K562 (cell line): Measurements from ENCODE around the gene HMGN3. TPM values are rescaled to one million over a fixed set of nuclear protein-coding genes. Genes with fewer than 3 reads are reported as not detected.
A peak's percentile ranks its signal among the peaks of the same experiment; 100 is the strongest.

Source experiments
- ATAC-seq: fragments of 200-7000 bp; cut with Tn5 transposase; 3 replicates; pipeline ENCODE4 v1.9.1; 2020; ENCODE audit warnings: moderate library complexity
- BruUV-seq: library from RNA; stranded (reverse); fragments of 400-500 nt; replicated peaks from 2 replicates; lab custom pipeline; 2021; lab: Mats Ljungman, UMichigan
- CTCF ChIA-PET: fragments of 300-600 bp; formaldehyde crosslinking; extraction: SDS; loops from one replicate; lab custom pipeline; 2021; ENCODE audit warnings: low intra/inter-chr PET ratio; lab: Yijun Ruan, JAX
- POLR2A ChIA-PET: fragments of 300-600, 350-650 bp; sonication (Branson Sonifier 250); formaldehyde crosslinking; extraction: SDS; loops from one replicate; lab custom pipeline; 2021; ENCODE audit warnings: antibody characterized with exemption, inconsistent platforms; lab: Yijun Ruan, JAX
- DNase-seq, 4 experiments: peaks; one replicate each; pipeline versions ENCODE4 v3.0.0 to v3.0.0-alpha.2; 2011 to 2018; ENCODE audit warnings: low spot score in 3 of 4, mixed read lengths in 3 of 4; ENCODE audit errors: extremely low read depth in 1 of 4
- FAIRE-seq: peaks from 2 replicates; lab custom pipeline; 2011; peaks lifted over from hg19 to GRCh38; lab: Jason Lieb, UNC
- H2AFZ ChIP-seq: 2 replicates; pipeline ENCODE4 v1.6.0; 2011; ENCODE audit warnings: low read depth, low read length, control low read depth, inconsistent platforms
- H3K27ac ChIP-seq: fragments of 200-600 bp; 3 replicates; pipeline ENCODE4 v1.8.0; 2011; ENCODE audit warnings: low read depth, mild to moderate bottlenecking, control low read depth, inconsistent platforms, low read length, moderate library complexity, mixed read lengths; ENCODE audit errors: extremely low read depth
- H3K27me3 ChIP-seq, 2 experiments: fragments of 300-600 bp in 1 of 2; 2 replicates in 1 of 2; 3 replicates in 1 of 2; pipeline versions ENCODE4 v1.6.0 to v1.8.0; 2011; ENCODE audit warnings: inconsistent platforms in 2 of 2, low read length in 2 of 2, mild to moderate bottlenecking in 1 of 2, mixed read lengths in 1 of 2, moderate library complexity in 1 of 2; ENCODE audit not compliant: control insufficient read depth in 2 of 2, insufficient read depth in 2 of 2
- H3K36me3 ChIP-seq: fragments of 300-600 bp; 3 replicates; pipeline ENCODE4 v1.8.0; 2011; ENCODE audit warnings: mild to moderate bottlenecking, low read length, inconsistent platforms; ENCODE audit not compliant: control insufficient read depth, insufficient read depth
- H3K4me1 ChIP-seq, 2 experiments: fragments of 200-600 bp in 1 of 2; replicated peaks in 1 of 2; 2 replicates in 1 of 2; 3 replicates in 1 of 2; pipeline versions ENCODE4 v1.5.1 to v1.8.0; 2011; ENCODE audit warnings: inconsistent platforms in 2 of 2, low read length in 2 of 2, mild to moderate bottlenecking in 1 of 2, mixed read lengths in 1 of 2, moderate library complexity in 1 of 2; ENCODE audit not compliant: control insufficient read depth in 2 of 2, insufficient read depth in 2 of 2
- H3K4me2 ChIP-seq: 2 replicates; pipeline ENCODE4 v1.6.1; 2011; ENCODE audit warnings: low read length, control low read depth, inconsistent platforms, mixed read lengths; ENCODE audit not compliant: insufficient read depth
- H3K4me3 ChIP-seq: fragments of 200-600 bp; sonication (generic), shearing (Covaris generic); 2 replicates; pipeline ENCODE4 v1.5.1; 2016; ENCODE audit warnings: control low read depth, inconsistent platforms
- H3K79me2 ChIP-seq: fragments of 200-600 bp; 3 replicates; pipeline ENCODE4 v1.8.0; 2011; ENCODE audit warnings: low read length, inconsistent platforms; ENCODE audit not compliant: control insufficient read depth, insufficient read depth
- H3K9ac ChIP-seq, 2 experiments: 2 replicates each; pipeline versions ENCODE4 v1.6.0 to v1.6.1; 2011; ENCODE audit warnings: low read depth in 2 of 2, low read length in 2 of 2, control low read depth in 1 of 2, inconsistent platforms in 1 of 2, mild to moderate bottlenecking in 1 of 2, mixed read lengths in 1 of 2; ENCODE audit not compliant: insufficient read depth in 1 of 2
- H3K9me1 ChIP-seq: one replicate; pipeline ENCODE4 v1.6.0; 2011; ENCODE audit warnings: inconsistent platforms, mild to moderate bottlenecking, low read length, moderate library complexity; ENCODE audit not compliant: control insufficient read depth, insufficient read depth
- H3K9me3 ChIP-seq: replicated peaks from 2 replicates; pipeline ENCODE4 v1.5.1; 2011; ENCODE audit warnings: low read depth, low read length, inconsistent platforms; ENCODE audit not compliant: control insufficient read depth, insufficient read depth
- H4K20me1 ChIP-seq: replicated peaks from 2 replicates; pipeline ENCODE4 v1.6.1; 2011; ENCODE audit warnings: low read length, inconsistent platforms, mixed read lengths; ENCODE audit not compliant: control insufficient read depth, insufficient read depth
- CBX5 ChIP-seq: IDR thresholded peaks from 2 replicates; pipeline ENCODE4 v1.6.1; 2014; ENCODE audit warnings: low read depth, borderline replicate concordance
- EHMT2 ChIP-seq: fragments of 450-650 bp; IDR thresholded peaks from 2 replicates; pipeline ENCODE4 v1.6.1; 2018; ENCODE audit warnings: antibody characterized with exemption
- ELF4 ChIP-seq: fragments of 450-650 bp; formaldehyde crosslinking; IDR thresholded peaks from 2 replicates; pipeline ENCODE4 v1.4.0; 2022; ENCODE audit warnings: missing genetic modification characterization
- FOXA3 ChIP-seq, 2 experiments: fragments of 450-650 bp in 1 of 2; sonication (generic) in 1 of 2; formaldehyde crosslinking; IDR thresholded peaks in 1 of 2; conservative IDR thresholded peaks in 1 of 2; 2 replicates each; pipeline versions ENCODE4 v1.4.0 to v1.8.0; 2020 to 2022; ENCODE audit warnings: mild to moderate bottlenecking in 2 of 2, missing genetic modification reagents in 1 of 2
- FOXJ2 ChIP-seq: fragments of 200-800 bp; sonication (Bioruptor generic); IDR thresholded peaks from 2 replicates; pipeline ENCODE4 v1.6.1; 2016; ENCODE audit warnings: missing genetic modification characterization, missing compliant biosample characterization
- FOXJ3 ChIP-seq: sonication (generic); formaldehyde crosslinking; IDR thresholded peaks from 2 replicates; pipeline ENCODE4 v1.4.0; 2020; ENCODE audit warnings: mild to moderate bottlenecking, missing genetic modification reagents
- L3MBTL2 ChIP-seq: fragments of 450-650 bp; IDR thresholded peaks from 2 replicates; pipeline ENCODE4 v1.6.1; 2016; ENCODE audit warnings: mild to moderate bottlenecking, moderate library complexity
- POLR2G ChIP-seq: fragments of 200-400 bp; formaldehyde crosslinking; IDR thresholded peaks from 2 replicates; pipeline ENCODE4 v1.6.1; 2017; ENCODE audit warnings: low read depth, mild to moderate bottlenecking, antibody characterized with exemption, low read length, moderate library complexity
- SMAD4 ChIP-seq: fragments of 250-450 bp; sonication (Bioruptor Pico); conservative IDR thresholded peaks from 2 replicates; pipeline ENCODE4 v1.8.0; 2021; ENCODE audit warnings: inconsistent platforms, mild to moderate bottlenecking, moderate library complexity
- SPI1 ChIP-seq: IDR thresholded peaks from 2 replicates; pipeline ENCODE4 v1.6.1; 2011; ENCODE audit warnings: low read depth, low read length, control low read depth, borderline replicate concordance
- STAT5A ChIP-seq: IDR thresholded peaks from 2 replicates; pipeline ENCODE4 v1.6.1; 2012; ENCODE audit warnings: low read length, inconsistent platforms, borderline replicate concordance
- TAL1 ChIP-seq: fragments of 450-650 bp; IDR thresholded peaks from 2 replicates; pipeline ENCODE4 v1.6.1; 2016; ENCODE audit warnings: mild to moderate bottlenecking
- TCF3 ChIP-seq: sonication (generic); formaldehyde crosslinking; IDR thresholded peaks from 2 replicates; pipeline ENCODE4 v1.4.0; 2020; ENCODE audit warnings: mild to moderate bottlenecking, missing genetic modification reagents
- TGIF2 ChIP-seq: sonication (generic); formaldehyde crosslinking; IDR thresholded peaks from 2 replicates; pipeline ENCODE4 v1.8.1; 2022; ENCODE audit warnings: mild to moderate bottlenecking, missing genetic modification reagents, moderate library complexity
- TRIM28 ChIP-seq: fragments of 450-650 bp; IDR thresholded peaks from 2 replicates; pipeline ENCODE4 v1.6.1; 2017
- ZNF586 ChIP-seq: fragments of 450-650 bp; formaldehyde crosslinking; conservative IDR thresholded peaks from 2 replicates; pipeline ENCODE4 v1.4.0; 2020; ENCODE audit warnings: mild to moderate bottlenecking, moderate library complexity
- WGBS: fragments of 100-300 bp; shearing (Covaris generic); methylation state at CpG from one replicate; pipeline ENCODE4 v1.1.6; 2016; ENCODE audit warnings: low coverage, mixed read lengths; ENCODE audit not compliant: insufficient coverage; ENCODE audit errors: missing lambda C conversion rate; 5-methylcytosine and 5-hydroxymethylcytosine counted together
- in situ Hi-C: fragments of 300-500 bp; cut with MboI; formaldehyde crosslinking; loops from 4 replicates; pipeline ENCODE4 v1.15.0; 2018; ENCODE audit warnings: inconsistent platforms, mixed read lengths
- intact Hi-C: fragments of 100-400 bp; cut with micrococcal nuclease; formaldehyde crosslinking; loops from 2 replicates; pipeline ENCODE4 v1.14.2; 2022
- polyA plus RNA-seq, 8 experiments: library from polyadenylated mRNA; depleted of rRNA in 4 of 8; stranded (reverse) in 5 of 8; unstranded in 3 of 8; fragments of >200 nt; fragmentation: Nextera tagmentation in 2 of 8; fragmentation: Illumina TruSeq in 1 of 8; extraction: Ambion mirVana in 2 of 8; extraction: Trizol in 1 of 8; gene quantifications; 2 replicates each; pipeline versions ENCODE4 v1.2.1 to v1.2.3, GENCODE V29; 2011 to 2014; ENCODE audit warnings: inconsistent platforms in 1 of 8, missing spikeins in 1 of 8
- total RNA-seq, 7 experiments: library from RNA; depleted of rRNA in 6 of 7; stranded (reverse); fragments of >200 nt in 6 of 7; fragmentation: Illumina TruSeq in 2 of 7; extraction: Trizol in 2 of 7; gene quantifications; 2 replicates each; pipeline versions ENCODE4 v1.2.1 to v1.2.3, GENCODE V29; 2011 to 2021; ENCODE audit warnings: low replicate concordance in 1 of 7
- TF ChIP-seq, protein P1 (sequence below): fragments of 250-450 bp; sonication (Bioruptor Pico); IDR thresholded peaks from 2 replicates; pipeline ENCODE4 v1.6.1; 2021; ENCODE audit warnings: mild to moderate bottlenecking
- TF ChIP-seq, protein P2 (sequence below), 2 experiments: IDR thresholded peaks; 2 replicates each; pipeline ENCODE4 v1.6.1; 2011; ENCODE audit warnings: borderline replicate concordance in 1 of 2, control low read depth in 1 of 2, low read depth in 1 of 2, low read length in 1 of 2, mild to moderate bottlenecking in 1 of 2, mixed read lengths in 1 of 2, moderate library complexity in 1 of 2; ENCODE audit not compliant: insufficient read depth in 1 of 2, insufficient read length in 1 of 2, poor library complexity in 1 of 2, severe bottlenecking in 1 of 2; ENCODE audit errors: extremely low read depth in 1 of 2
- TF ChIP-seq, protein P3 (sequence below): fragments of 250-450 bp; sonication (Bioruptor Pico); IDR thresholded peaks from 2 replicates; pipeline ENCODE4 v1.4.0; 2020
- TF ChIP-seq, protein P4 (sequence below): fragments of 200-800 bp; sonication (Bioruptor generic); IDR thresholded peaks from 2 replicates; pipeline ENCODE4 v1.6.1; 2017; ENCODE audit warnings: missing genetic modification characterization, missing compliant biosample characterization

HMGN3 gene
- total and polyA plus RNA-seq, 9 of the 15 experiments (the other 6 are each of a cell fraction or from before 2014, with no cell fraction given), result 42.1 to 154 (median 88.1) TPM

DNA sequence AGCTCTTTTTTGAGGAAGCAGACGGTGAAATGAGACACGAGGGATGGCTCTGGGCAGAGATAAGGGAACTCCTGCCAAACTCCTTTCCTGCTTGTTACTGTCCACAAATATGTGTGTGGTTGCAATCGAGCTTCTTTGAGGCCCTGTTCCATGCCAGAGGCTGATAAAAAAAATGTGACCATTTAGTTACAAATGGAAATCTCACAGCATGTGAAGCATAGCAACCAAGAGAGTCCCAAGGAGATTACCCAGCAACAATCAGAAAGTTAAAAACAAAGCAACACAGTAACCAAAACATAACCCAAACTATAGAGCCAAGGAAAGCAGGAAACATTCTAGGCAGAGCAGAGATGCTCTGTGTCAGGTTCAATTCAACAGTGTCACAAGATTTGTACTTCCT lies 35.4 kb upstream of the HMGN3 start:
- BruUV-seq, result no TSS peak
- DNase-seq, result peak in 2 of 4 experiments; percentile 28 to 73
- peak; percentile 80 for ATAC-seq
- Histone ChIP-seq H4K20me1 (no peaks in the 10 kb centered on the region), H3K27me3 (no peaks in the 10 kb centered on the region), H2AFZ (no peak overlapping the region; the same call in 1 of the 2 replicates), H3K9me3 (no peaks in the 10 kb centered on the region), H3K4me3 (no peak overlapping the region), H3K4me1 (peaks cover 0 to 14% of the 10 kb centered on the region in 2 experiments; a peak in 3 of 5 replicates), H3K9me1 (no peaks in the 10 kb centered on the region), H3K27ac (peak overlapping the region; percentile 5; the same call in 1 of the 3 replicates), H3K79me2 (no peaks in the 10 kb centered on the region), H3K4me2 (no peak overlapping the region), H3K36me3 (no peaks in the 10 kb centered on the region), H3K9ac (no peak overlapping the region)
- in situ Hi-C loops (no loop called here), intact Hi-C loops (no loop called here)
- POLR2A ChIA-PET, result no interaction called here
- FAIRE-seq, result peak; percentile 60
- 0% methylated on average over 3 of the region's 3 CpGs for WGBS
- CTCF ChIA-PET, result no interaction called here
- TF ChIP-seq, protein P1, sequence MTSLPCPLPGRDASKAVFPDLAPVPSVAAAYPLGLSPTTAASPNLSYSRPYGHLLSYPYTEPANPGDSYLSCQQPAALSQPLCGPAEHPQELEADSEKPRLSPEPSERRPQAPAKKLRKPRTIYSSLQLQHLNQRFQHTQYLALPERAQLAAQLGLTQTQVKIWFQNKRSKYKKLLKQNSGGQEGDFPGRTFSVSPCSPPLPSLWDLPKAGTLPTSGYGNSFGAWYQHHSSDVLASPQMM (CRISPR knock-in tag), result no peak
- no peak for TF ChIP-seq ZNF586 (CRISPR knock-in tag)
- peak; percentile 28; the same call in 1 of the 2 replicates for TF ChIP-seq STAT5A
- TF ChIP-seq TGIF2 (CRISPR knock-in tag), result no peak
- peak; percentile 59; the same call in 1 of the 2 replicates for TF ChIP-seq L3MBTL2
- peak; percentile 69 for TF ChIP-seq SMAD4 (CRISPR knock-in tag)
- peak; percentile 93 for TF ChIP-seq FOXJ3
- 0 out of 4 replicates have a peak, but pooled peaks of 1 of the 2 experiments have one; percentile 11 for TF ChIP-seq FOXA3 (CRISPR knock-in tag; conservative IDR thresholded peaks at IDR 0.05 in 1 of 2, IDR thresholded peaks at IDR 0.05 in 1 of 2)
- TF ChIP-seq FOXJ2, result peak; percentile 100
- no peak for TF ChIP-seq CBX5
- TF ChIP-seq, protein P2, sequence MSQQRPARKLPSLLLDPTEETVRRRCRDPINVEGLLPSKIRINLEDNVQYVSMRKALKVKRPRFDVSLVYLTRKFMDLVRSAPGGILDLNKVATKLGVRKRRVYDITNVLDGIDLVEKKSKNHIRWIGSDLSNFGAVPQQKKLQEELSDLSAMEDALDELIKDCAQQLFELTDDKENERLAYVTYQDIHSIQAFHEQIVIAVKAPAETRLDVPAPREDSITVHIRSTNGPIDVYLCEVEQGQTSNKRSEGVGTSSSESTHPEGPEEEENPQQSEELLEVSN (IDR thresholded peaks at IDR 0.05; ENCODE audit: borderline replicate concordance in 1 of 2, extremely low read depth in 1 of 2, insufficient read depth in 1 of 2, insufficient read length in 1 of 2, low read depth in 1 of 2, low read length in 1 of 2, poor library complexity in 1 of 2, severe bottlenecking in 1 of 2), result peak in 1 of 2 experiments; percentile 51
- no peak for TF ChIP-seq TRIM28
- peak; percentile 60 for TF ChIP-seq TCF3 (CRISPR knock-in tag)
- peak; percentile 20; the same call in 1 of the 2 replicates for TF ChIP-seq SPI1
- no peak for TF ChIP-seq EHMT2
- TF ChIP-seq, protein P3, sequence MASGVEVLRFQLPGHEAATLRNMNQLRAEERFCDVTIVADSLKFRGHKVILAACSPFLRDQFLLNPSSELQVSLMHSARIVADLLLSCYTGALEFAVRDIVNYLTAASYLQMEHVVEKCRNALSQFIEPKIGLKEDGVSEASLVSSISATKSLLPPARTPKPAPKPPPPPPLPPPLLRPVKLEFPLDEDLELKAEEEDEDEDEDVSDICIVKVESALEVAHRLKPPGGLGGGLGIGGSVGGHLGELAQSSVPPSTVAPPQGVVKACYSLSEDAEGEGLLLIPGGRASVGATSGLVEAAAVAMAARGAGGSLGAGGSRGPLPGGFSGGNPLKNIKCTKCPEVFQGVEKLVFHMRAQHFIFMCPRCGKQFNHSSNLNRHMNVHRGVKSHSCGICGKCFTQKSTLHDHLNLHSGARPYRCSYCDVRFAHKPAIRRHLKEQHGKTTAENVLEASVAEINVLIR (CRISPR knock-in tag), result no peak
- TF ChIP-seq, protein P4, sequence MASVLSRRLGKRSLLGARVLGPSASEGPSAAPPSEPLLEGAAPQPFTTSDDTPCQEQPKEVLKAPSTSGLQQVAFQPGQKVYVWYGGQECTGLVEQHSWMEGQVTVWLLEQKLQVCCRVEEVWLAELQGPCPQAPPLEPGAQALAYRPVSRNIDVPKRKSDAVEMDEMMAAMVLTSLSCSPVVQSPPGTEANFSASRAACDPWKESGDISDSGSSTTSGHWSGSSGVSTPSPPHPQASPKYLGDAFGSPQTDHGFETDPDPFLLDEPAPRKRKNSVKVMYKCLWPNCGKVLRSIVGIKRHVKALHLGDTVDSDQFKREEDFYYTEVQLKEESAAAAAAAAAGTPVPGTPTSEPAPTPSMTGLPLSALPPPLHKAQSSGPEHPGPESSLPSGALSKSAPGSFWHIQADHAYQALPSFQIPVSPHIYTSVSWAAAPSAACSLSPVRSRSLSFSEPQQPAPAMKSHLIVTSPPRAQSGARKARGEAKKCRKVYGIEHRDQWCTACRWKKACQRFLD (CRISPR knock-in tag), result 0 out of 2 replicates have a peak, but pooled peaks have one; percentile 32
- no peak for TF ChIP-seq POLR2G
- TF ChIP-seq TAL1, result peak; percentile 28; the same call in 1 of the 2 replicates
- TF ChIP-seq ELF4 (CRISPR knock-in tag), result 0 out of 2 replicates have a peak, but pooled peaks have one; percentile 24
